ENCODE data around the gene AZU1.
A peak's percentile ranks its signal among the peaks of the same experiment; 100 is the strongest.

AZU1 gene

DNA sequence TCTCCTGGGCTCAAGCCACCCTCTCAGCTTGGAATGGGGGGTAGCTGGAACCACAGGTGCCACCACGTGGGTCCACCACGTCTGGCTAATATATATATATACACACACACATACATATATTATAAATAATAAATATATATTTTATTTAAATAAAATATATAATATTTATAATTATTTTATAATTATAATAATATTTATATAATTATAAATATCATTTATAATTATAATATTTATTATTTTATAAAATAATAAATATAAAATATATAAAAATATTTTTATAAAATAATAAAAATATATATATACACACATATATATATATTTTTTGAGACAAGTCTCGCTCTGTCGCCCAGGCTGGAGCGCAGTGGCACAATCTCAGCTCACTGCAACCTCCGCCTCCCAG lies 26.9 kb downstream of the AZU1 start:
- no peak for DNase-seq (ENCODE audit: low read depth, low spot score)

DNA sequence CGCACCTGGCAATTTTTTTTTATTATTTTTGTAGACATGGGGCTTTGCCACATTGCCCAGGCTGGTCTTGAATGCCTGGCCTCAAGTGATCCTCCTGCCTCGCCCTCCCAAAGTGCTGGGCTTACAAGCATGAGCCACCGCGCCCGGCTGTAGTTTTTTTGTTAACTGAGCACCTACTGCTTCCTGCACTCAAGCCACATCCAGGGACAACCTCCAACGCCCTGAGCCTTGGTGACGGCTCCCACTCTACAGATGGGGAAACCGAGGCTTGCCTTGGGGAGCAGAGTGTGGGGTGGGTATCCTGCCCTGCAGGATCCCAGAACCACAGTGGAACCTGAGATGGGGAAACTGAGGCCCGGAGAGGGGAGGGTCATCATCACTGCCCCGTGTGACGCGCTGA lies 27.5 kb downstream of the AZU1 start:
- DNase-seq (ENCODE audit: low read depth, low spot score) = no peak

DNA sequence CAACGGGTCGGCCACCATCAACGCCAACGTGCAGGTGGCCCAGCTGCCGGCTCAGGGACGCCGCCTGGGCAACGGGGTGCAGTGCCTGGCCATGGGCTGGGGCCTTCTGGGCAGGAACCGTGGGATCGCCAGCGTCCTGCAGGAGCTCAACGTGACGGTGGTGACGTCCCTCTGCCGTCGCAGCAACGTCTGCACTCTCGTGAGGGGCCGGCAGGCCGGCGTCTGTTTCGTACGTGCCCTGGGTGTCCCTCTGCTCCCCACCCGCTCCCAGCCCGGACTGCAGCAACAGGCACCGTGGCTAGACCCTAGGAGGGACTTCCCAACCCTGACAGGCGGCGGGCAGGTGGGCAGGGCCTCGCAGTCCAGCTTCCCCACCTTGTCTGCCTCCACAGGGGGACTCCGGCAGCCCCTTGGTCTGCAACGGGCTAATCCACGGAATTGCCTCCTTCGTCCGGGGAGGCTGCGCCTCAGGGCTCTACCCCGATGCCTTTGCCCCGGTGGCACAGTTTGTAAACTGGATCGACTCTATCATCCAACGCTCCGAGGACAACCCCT lies 28.0 kb downstream of the AZU1 start:
- DNase-seq (ENCODE audit: low read depth, low spot score) = no peak

DNA sequence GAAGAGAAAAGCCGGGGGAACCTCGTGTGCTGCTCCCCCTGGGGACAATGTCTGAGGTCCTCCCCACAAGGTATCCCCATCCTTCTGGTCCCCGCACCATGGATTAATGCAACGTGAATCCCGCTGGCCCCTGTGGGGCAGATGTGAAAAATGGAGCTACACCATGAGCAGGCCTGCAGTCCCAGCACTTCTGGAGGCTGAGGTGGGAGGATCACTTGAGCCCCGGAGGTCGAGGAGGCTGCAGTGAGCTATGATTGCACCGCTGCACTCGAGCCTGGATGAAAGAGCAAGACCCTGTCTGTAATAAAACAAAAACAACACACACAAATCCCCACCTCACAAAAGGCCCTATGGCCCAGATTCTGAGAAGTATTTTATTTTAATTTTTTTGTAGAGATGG lies 30.6 kb downstream of the AZU1 start:
- no peak for DNase-seq (ENCODE audit: low read depth, low spot score)

DNA sequence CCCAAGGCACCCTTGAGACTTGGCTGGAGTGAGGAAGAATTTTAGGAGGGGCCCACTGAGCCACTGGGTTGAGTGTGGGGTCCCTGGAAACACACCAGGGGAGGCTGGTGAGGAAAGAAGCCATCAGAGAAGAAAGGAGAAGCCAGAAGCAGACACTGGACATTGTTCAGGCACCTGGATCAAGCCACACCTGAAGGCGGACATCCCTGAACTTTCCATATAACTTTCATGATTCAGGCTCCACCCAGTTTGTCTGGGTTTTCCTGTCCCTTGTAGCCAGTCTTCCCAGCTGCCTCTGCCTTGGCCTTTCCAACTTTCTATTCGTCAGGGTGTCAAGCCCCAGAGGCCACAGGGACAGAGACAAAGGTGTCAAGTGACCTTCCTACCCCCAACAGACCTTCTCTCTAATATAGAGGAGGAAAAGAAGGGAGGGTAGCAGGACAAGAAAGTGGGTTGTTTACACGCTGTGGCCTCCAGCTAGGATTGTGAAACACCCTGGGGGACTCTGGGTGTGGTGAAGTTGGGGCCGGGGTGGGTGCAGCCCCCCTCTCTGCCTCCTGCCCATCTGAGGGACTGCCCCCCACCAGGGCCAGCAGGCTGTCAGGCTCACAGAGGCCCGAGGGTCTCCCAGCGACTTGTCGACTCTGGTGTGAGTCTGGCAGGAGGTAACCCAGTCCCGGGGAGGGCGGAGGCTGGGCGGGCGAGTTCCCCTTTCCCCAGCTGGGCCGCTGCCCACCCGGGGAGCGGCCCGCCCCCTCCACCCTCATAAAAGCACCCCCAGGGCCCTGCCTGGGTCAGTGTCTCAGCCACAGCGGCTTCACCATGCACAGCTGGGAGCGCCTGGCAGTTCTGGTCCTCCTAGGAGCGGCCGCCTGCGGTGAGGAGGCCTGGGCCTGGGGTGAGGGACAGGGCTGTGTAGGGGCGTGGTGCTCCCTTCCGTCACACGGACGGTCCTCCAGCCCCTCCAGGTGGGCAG lies 31.5 kb downstream of the AZU1 start, which contains the start of gene CFD:
CFD (plus strand) TSS at position 797 of the 976 bp plus-strand sequence; CDS start at position 823, 26 bp downstream.
- DNase-seq (ENCODE audit: low read depth, low spot score) = peak; percentile 62

DNA sequence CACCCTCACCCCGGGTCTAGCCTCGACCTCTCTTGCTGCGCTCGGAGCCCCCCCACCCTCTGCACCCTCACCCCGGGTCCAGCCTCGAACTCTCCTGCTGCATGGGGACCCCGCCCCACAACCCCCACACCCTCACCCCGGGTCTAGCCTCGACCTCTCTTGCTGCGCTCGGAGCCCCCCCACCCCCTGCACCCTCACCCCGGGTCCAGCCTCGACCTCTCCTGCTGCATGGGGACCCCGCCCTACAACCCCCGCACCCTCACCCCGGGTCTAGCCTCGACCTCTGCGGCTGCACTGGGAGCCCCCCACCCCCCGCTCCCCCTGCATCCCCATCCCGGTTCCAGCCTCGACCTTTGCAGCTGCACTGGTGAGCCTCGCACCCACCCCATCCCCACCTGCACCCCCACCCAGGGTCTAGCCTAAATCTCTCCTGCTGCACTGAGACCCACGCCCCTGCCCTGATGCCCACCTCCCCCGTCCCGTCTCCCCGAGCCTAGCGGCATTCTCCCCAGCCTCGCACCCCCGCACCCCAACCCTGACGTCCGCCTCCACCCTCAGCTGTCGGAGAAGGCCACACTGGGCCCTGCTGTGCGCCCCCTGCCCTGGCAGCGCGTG lies 33.6 kb downstream of the AZU1 start:
- DNase-seq (ENCODE audit: low read depth, low spot score) = no peak

DNA sequence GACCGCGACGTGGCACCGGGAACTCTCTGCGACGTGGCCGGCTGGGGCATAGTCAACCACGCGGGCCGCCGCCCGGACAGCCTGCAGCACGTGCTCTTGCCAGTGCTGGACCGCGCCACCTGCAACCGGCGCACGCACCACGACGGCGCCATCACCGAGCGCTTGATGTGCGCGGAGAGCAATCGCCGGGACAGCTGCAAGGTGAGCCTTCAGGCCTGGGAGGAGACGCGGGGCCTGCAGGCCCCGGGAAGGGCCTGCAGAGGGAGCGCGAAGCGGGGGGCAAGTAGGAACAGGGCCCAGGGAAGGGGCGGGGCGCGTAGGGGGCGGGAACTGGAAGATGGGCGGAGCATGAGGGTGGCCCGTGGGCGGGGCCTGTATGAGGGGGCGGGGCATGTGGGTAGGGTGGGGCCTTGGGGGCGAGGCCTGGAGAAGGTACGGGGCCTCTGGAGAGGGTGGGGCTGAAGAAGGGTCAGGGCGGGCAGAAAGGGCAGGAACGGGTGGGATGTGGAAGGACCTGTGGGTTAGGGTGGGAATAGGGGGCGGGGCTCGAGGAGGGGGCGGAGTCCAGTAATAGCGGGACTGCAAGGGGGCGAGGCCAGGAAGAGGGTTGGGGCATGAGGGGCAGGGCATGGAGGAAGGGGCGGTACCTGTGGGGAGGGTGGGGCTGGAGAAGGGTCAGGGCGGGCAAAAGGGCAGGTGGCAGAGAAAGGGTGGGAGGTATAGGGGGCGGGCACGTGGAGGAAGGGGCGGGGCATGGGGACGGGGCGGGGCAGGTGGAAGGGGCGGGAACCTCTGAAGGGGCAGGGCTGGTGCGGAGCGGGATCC lies 34.3 kb downstream of the AZU1 start:
- DNase-seq (ENCODE audit: low read depth, low spot score) = peak; percentile 94

DNA sequence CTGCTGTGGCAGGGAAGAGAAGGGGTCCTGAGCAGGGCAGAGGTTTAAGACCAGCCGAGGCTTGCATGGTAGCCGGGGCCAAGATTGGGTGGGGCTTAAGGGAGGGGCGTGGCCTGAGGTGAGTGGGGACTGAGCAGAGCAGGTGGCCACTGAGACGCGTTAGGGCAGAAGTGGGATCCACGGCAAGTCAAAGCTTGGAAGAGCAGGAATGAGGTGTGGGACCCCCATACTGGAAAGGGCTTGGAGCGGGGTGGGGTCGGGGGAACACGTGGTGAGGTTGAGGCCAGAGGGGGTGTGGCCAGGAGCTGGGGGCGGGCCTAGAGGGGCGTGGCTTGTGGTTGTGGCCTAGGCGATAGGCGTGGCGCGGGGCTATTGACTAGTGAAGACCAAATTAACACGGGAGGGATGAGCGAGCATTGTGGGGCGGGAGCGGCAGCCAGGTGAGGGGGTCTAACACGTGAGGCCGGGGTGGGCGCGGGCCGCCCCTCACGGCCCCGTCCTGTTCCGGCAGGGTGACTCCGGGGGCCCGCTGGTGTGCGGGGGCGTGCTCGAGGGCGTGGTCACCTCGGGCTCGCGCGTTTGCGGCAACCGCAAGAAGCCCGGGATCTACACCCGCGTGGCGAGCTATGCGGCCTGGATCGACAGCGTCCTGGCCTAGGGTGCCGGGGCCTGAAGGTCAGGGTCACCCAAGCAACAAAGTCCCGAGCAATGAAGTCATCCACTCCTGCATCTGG lies 35.1 kb downstream of the AZU1 start:
- DNase-seq (ENCODE audit: low read depth, low spot score) = peak; percentile 85

DNA sequence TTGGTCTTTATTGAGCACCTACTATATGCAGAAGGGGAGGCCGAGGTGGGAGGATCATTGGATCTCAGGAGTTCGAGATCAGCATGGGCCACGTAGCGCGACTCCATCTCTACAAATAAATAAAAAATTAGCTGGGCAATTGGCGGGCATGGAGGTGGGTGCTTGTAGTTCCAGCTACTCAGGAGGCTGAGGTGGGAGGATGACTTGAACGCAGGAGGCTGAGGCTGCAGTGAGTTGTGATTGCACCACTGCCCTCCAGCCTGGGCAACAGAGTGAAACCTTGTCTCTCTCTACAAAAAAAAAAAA lies 35.6 kb downstream of the AZU1 start:
- no peak for DNase-seq (ENCODE audit: low read depth, low spot score)

DNA sequence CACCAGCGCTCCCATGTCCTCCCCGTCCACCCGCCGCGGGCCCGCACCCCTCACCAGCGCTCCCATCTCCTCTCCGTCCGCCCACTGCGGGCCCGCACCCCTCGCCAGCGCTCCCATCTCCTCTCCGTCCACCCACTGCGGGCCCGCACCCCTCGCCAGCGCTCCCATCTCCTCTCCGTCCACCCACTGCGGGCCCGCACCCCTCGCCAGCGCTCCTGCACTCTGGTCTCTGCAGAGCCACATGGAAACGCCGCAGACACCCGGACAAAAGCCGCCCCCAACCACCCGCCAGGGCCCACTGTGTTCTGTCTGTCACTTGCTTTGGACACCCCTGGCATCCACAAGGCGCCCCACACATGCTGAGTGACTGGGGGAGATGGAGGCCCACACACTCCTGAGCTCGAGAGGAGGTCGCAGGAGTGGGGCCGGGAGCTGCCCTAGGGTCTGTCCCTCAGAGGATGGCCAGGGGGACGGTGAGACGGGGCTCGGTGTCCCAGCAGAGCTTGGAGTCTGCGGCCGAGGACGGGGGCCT lies 39.2 kb downstream of the AZU1 start:
- no peak for DNase-seq (ENCODE audit: low read depth, low spot score)

DNA sequence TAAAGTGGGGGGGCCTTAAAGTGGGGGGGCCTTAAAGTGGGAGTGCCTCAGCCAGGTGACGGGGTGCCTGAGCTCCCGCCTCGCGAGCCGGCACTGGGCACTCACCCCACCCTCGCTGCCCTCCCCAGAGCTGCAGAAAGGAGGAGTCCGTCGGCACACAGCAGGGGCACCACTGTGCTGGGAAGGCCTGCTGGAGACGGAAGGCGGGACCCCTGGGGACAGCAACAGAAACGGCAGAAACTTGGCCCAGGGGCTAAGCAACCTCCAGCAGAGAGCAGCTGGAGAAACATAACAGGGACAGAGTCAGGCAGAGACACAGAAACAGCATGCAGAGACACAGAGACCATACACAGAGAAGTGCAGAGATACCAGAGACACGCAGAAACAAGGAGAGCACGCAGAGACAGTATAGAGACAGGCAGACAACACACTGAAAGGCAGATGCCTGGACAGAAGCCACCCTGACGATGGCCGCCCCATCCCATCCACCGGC lies 39.7 kb downstream of the AZU1 start:
- peak; percentile 74 for DNase-seq (ENCODE audit: low read depth, low spot score)

DNA sequence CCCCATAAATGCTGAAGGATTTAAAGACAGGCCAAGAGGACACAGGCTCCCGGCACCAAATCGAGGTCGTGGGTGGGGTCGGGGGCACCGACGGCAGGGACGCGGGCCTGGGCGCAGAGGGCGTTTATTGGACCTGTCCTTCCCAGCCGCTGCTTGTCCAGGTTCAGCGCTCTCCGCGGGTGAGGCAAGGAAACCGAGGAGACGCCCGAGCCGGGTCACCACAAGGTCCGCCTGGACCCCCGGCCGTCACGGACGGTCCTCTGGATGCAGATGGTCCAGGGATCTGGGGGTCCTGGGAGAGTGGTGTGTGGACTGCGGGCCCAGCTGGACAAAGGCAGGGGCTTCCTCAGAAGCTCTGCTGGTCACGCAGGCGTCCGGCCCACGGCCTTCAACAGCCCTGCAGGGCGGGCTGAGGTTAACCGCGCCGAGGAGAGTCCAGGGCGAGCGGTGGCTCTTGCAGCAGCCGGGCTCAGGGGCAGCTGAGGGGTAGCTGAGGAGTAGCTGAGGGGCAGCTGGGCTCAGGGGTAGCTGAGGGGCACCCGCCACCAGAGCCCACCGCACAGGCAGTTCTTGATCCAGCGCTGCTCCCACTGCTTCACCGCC lies 40.3 kb downstream of the AZU1 start:
- no peak for DNase-seq (ENCODE audit: low read depth, low spot score)

DNA sequence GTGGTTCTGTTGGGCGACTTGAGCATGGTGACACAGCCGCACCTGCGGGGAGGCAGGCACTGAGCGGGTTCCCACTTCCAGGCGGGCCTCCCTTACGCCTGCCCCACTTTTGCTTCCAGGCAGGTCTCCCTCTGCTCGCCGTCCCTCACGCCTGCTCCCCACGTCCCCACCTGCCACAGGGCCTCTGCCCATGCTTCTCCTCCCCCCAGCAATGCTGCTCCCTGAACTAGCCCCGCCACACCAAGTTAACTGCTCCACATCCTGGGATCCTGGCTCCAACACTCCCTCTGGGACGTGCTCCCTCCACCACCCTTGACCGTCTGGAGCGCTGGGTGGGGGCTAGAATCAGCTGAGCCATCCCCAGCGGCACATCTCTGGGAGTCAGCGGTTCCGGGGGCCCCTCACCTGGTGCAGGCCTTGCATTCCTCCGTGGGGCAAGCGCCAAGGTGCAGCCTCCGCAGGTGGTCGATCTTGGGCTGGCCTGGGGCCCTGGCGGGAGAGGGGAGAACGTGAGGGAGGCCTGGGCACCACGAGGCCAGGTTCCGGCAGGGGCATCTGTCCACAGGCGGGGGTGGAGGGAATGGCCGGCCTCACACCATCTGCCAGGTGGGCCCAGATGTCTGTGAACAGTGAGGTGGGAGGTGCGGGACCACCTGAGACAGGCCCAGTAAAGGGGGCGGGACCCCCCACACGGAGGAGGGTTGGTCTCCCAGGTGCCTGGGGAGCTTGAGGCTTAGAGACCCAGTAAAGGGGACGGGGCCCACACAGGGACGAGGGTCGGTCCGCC lies 41.0 kb downstream of the AZU1 start:
- no peak for DNase-seq (ENCODE audit: low read depth, low spot score)

DNA sequence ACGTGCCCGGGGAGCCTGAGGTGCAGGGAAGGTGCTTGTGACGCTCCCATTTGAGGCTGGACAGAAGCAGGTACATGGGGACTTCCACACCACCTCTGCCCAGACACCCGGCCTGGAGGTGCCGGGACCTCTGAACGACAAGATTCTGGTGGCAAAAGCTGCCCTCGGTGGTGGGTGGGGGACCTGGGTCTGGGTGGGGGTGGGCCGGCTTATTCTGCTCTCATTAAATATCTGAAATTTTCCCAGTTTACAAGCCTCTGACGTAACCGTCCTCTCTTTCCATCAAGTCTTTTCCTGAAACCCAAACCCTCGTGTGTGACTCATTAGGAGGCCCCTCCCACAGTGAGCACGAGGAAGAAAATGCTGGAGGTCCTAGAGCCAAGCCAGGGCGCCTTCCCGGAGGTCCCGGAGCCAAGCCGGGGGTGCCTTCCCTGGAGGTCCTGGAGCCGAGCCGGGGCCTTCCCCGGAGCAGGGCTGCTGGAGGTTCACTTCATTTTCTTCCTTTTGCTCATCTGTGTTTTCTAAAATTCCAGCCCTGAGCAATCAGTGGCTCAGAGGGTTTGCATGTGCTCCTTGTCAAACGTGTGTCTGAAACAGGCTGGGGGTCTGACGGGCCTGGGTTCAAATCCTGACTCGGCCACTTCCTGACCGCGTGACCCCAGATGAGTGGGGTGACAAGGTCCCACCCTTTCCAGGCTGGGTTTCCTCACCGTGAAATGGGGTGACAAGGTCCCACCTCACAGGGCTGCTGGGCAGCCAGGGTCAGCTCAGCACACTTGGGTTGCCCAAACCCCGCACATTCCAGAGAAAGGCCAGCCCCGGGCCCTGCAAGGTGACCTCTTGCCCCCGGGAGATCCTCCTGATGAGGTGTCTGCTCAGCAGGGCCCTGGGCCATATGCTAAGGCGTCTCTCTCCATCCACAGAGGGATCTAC lies 41.9 kb downstream of the AZU1 start:
- DNase-seq (ENCODE audit: low read depth, low spot score) = peak; percentile 76

DNA sequence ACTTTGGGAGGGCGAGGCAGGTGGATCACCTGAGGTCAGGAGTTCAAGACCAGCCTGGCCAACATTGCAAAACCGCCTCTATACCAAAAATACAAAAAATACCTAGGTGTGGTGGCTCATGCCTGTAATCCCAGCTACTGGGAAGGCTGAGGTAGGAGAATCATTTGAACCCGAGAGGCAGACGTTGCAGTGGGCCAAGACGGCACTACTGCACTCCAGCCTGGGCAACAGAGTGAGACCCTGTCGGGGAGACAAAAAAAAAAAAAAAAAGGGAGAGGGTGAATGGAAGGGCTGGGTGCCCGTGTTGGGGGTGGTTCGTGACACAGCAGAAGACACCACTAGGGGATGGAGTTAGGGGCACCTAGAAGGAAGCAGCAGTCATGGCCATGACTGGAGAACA lies 42.7 kb downstream of the AZU1 start:
- DNase-seq (ENCODE audit: low read depth, low spot score) = no peak

DNA sequence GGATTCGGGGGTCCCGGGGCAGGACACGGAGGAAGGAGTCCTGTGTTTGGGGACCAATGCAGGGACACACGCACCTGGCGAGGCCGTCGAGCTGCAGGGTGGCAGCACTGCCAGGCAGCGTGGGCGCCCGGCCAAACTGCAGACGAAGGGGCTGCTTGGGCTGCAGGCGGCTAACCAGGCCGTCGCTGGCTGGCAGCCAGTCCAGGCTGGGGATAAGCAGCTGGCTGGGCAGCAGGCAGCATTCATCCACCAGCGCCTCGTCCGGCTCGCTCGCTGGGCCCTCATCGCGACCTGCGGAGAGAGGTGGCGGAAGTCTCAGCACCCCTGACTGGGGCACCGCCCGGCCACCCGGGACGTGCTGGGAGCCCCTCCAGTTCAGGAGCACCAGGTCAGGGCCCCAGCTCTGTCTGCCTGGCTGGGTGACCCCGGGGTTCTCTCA lies 43.3 kb downstream of the AZU1 start:
- no peak for DNase-seq (ENCODE audit: low read depth, low spot score)

DNA sequence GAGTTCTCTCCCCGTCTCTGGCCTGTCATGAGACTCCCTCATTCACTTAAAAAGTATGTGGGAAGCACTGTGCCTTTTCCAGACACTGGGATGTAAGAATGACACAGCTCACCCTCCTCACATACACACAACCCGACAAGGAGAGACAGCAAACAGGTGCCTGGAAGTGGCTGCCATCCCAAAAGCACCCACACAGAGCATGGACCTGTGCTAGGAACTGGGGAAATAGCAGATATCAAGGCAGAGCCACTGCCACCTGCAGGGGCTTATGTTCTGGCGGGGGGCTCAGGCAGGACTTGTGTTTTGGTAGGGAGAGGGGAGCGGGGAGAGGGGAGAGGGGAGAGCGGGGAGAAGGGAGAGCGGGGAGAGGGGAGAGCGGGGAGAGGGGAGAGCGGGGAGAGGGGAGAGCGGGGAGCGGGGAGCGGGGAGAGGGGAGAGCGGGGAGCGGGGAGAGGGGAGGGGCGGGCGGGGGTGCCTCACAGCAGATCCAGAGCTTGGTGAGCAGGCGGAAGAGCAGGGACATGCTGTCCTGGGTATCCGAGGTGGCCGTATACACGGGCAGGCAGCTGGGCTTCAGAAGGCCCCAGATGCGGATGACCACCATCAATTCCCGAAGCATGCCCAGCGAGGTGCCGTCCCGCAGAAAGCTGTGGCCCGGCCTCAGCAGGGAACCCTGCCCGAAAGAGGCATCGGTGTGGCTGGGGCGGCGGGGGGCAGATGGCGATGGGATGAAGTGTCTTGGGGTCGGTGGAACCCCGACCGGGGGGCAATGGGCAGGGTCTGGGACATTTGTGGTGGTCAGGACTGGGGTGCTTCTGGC lies 44.0 kb downstream of the AZU1 start:
- DNase-seq (ENCODE audit: low read depth, low spot score) = peak; percentile 50

Measured in ELF-1 (cell line).